Measurements from ENCODE around the gene OR7G1.
"Not testable (repeated sequence)": the region's sequence is repeated elsewhere in the genome, so short reads cannot be mapped to it uniquely, and the experiment has no call there.

Gene OR7G1

DNA sequence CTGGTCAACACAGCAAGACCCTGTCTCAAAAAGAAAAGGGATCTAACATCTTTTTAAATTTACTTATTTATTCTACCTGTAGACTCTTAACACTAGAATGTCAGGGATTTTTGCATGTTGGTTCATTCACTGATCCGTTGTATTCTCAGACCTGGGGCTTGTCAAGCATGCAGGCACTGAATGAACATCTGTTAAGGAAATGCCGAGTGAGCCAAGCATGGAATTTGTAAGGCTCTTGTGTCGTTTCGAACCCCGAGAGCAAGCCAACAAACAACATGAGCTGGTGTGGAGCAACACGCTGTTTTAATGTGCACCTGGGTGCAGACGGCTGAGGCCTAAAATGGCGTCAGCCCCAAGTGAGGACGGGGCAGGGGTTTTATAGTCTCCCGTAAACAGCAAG is 38.7 kb downstream of the OR7G1 start:
- no peak for DNase-seq (ENCODE audit: low read depth)

DNA sequence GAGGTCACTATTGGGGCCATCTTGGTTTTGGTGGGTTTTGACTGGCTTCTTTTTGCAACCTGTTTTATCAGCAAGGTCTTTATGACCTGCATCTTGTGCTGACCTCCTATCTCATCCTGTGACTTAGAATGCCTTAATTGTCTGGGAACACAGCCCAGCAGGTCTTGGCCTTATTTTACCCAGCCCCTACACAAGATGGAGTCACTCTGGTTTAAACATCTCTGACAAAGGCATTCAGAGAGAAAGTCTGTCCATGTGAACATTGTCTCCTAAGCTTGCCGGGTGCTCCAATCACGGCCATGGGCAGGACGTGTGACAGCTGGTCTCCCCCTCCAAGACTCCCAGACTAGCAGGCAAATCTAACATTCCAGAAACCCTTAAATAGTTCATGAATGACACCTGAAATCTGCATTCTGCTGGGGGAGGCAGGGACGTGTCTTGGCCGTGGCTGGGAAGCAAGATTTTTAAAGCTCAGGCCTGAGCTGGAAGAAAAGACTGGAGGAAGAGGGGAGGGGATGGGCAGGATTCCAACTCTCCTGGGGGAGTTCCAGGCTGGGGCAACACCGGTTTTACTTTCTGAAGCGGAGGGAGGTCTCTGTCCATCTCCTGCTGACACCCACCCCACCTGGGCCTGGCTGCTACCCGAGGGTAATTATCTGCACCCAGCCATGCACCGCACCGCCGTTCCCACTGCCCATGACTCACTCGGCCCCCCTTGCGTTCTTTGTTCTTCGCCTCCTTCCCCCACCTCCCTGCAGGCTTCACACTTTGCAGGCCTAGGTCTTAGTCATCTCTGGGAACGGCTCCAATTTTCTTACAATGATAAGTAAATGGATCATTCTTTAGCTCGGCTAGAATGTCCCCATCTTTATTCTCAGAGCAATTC is 40.3 kb downstream of the OR7G1 start:
- DNase-seq (ENCODE audit: low read depth), result no peak

DNA sequence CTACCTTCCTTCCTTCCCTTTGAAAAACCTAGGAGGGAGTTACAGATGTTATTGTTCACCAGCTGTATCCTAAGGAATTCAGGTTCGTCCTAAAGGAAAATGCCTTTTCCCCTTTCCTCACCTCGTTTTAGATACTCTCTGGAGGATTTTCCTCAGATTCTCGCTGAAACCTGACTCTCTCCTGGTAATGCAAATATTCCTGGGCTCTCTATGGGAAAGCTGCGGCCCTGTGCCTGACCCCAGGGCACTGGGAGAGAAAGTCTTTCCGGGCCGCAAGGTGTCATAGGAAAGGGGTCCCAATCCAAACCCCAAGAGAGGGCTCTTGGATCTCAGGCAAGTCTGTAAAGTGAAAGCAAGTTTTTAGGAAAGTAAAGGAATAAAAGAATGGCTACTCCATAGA is 41.8 kb downstream of the OR7G1 start:
- no peak for DNase-seq (ENCODE audit: low read depth)

DNA sequence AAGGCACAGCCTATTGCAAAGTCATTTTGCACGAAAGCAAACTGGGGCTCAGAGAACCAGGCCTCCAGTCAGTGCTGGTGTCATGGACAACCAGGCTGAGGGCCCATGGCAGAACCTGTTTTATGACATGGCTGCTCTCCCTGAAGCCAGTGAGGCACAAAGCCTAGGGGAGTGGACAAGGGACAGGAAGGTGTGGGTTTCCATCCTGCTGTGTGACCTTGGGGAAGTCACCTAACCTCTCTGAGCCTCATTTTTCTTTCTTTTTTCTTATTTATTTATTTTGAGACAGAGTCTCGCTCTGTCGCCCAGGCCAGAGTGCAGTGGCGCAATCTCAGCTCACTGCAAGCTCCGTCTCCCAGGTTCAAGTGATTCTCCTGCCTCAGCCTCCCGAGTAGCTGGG is 43.8 kb downstream of the OR7G1 start:
- DNase-seq (ENCODE audit: low read depth), result not testable (repeated sequence)

DNA sequence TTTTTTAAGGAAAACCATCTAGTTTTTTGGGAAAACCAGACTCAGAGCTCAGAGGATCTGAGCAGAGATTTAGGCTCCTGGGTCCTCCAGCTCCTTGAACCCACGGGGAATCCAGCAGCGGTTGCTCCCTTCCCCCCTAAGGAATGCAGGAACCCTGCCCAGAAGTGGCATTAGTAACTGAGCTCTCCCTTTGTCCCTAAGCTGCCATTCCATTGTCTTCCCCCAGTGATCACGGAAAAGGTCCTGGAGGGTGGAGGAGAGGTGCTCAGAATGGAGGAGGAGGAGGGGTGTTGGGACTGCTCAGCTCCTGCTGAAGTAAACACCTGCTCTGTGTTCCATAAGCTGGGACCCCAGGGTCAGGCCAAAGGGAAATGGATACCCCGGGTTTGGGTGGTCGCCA is 45.5 kb downstream of the OR7G1 start:
- DNase-seq (ENCODE audit: low read depth), result no peak

DNA sequence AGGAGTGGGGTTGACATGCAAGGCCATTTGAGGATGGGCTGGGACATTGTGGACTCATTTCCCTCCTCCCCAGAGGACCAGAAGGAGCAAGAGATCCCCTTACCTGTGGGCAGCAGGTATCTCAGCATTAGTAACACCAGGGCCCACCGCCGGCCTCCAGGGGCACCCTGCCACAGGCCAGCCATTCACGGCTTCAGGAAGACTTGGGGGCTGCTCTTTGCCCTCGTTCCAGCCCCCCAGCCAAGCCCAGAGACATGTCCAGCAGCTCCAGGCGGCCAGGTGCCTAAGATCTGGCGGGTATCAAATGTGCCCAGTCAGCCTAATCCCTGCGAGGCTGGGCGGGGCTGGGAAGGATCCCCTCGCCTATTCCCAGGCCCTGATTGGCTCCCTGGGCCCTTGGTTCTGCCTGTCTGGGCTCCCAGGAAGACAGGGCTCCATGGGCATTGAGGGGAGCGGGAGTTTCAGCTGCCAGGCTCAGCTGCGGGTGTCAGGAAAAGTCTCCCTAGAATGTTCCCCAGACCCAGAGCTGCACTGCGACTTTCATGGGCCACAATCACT is 50.0 kb downstream of the OR7G1 start:
- no peak for DNase-seq (ENCODE audit: low read depth)

All from activated T-cell treated with anti-CD3 and anti-CD28 coated beads for 24 hours (primary cell).